ENCODE data around the gene DDX41.

DNA sequence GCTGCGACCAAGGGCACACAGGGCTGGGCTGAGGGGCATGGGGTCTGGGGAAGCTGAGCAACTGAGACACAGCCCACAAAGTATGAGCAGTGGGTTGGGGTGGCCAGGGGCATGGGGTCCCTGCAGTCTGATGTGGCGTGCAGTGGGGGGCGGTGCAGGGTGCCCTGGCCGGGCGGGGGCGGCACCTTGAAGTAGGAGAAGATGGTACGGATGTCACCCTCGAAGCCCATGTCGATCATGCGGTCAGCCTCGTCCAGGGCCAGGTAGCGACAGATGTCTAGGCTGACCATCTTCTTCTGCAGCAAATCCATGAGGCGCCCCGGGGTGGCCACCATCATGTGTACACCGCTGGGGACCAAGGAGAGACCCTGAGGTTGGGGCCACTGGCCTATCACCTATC, 3.3 kb downstream of the DDX41 start:
- TF ChIP-seq, protein P1, sequence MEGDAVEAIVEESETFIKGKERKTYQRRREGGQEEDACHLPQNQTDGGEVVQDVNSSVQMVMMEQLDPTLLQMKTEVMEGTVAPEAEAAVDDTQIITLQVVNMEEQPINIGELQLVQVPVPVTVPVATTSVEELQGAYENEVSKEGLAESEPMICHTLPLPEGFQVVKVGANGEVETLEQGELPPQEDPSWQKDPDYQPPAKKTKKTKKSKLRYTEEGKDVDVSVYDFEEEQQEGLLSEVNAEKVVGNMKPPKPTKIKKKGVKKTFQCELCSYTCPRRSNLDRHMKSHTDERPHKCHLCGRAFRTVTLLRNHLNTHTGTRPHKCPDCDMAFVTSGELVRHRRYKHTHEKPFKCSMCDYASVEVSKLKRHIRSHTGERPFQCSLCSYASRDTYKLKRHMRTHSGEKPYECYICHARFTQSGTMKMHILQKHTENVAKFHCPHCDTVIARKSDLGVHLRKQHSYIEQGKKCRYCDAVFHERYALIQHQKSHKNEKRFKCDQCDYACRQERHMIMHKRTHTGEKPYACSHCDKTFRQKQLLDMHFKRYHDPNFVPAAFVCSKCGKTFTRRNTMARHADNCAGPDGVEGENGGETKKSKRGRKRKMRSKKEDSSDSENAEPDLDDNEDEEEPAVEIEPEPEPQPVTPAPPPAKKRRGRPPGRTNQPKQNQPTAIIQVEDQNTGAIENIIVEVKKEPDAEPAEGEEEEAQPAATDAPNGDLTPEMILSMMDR (IDR thresholded peaks at IDR 0.05), result no peak
- TF ChIP-seq POLR2A (IDR thresholded peaks at IDR 0.05), result no peak
